A549 (cell line): ENCODE measurements around the gene ZBTB20. TPM values are rescaled to one million over a fixed set of nuclear protein-coding genes. Genes with fewer than 3 reads are reported as not detected.

Experiments
- ATAC-seq, 2 experiments: fragments of 200-7000 bp in 1 of 2; fragments of >200 bp in 1 of 2; cut with Nextera tagmentation in 1 of 2; cut with Tn5 transposase in 1 of 2; 3 replicates each; pipeline versions ENCODE4 v1.8.0 to v1.9.1; 2018 to 2020; ENCODE audit warnings: mild to moderate bottlenecking in 1 of 2, moderate library complexity in 1 of 2
- CTCF ChIA-PET: fragments of 300-600 bp; sonication (Branson Sonifier 250); formaldehyde crosslinking; extraction: SDS; loops from one replicate; lab custom pipeline; 2021; ENCODE audit warnings: antibody characterized with exemption, inconsistent platforms; lab: Yijun Ruan, JAX
- POLR2A ChIA-PET: fragments of 350-600 bp; formaldehyde crosslinking; extraction: SDS; loops from one replicate; lab custom pipeline; 2021; ENCODE audit warnings: antibody characterized with exemption, inconsistent platforms; lab: Yijun Ruan, JAX
- DNase-seq, 2 experiments: peaks; one replicate each; pipeline versions ENCODE4 v3.0.0 to v3.0.0-alpha.2; 2011 to 2016; ENCODE audit warnings: low read depth in 1 of 2, low spot score in 1 of 2
- FAIRE-seq: peaks from 2 replicates; lab custom pipeline; 2011; peaks lifted over from hg19 to GRCh38; lab: Jason Lieb, UNC
- H3K27ac ChIP-seq, 2 experiments: fragments of >200 bp; sonication (Bioruptor Twin); formaldehyde crosslinking; 3 replicates each; pipeline ENCODE4 v1.5.1; 2016 to 2017
- H3K4me1 ChIP-seq: fragments of >200 bp; sonication (Bioruptor Twin); formaldehyde crosslinking; 3 replicates; pipeline ENCODE4 v1.6.1; 2016
- H3K4me2 ChIP-seq: fragments of >200 bp; sonication (Bioruptor Twin); formaldehyde crosslinking; 3 replicates; pipeline ENCODE4 v1.6.1; 2016
- H3K4me3 ChIP-seq: fragments of >200 bp; sonication (Bioruptor Twin); formaldehyde crosslinking; 3 replicates; pipeline ENCODE4 v1.5.1; 2016
- H3K9me3 ChIP-seq: fragments of >200 bp; sonication (Bioruptor Twin); formaldehyde crosslinking; 3 replicates; pipeline ENCODE4 v1.6.1; 2016
- CHD2 ChIP-seq: fragments of 150-350 bp; IDR thresholded peaks from 2 replicates; pipeline ENCODE4 v1.6.1; 2014; ENCODE audit warnings: low read length; ENCODE audit not compliant: partially characterized antibody
- CHD4 ChIP-seq: fragments of 200-600 bp; sonication (generic); IDR thresholded peaks from 2 replicates; pipeline ENCODE4 v1.6.1; 2016; ENCODE audit warnings: antibody characterized with exemption, mild to moderate bottlenecking, borderline replicate concordance
- CTCF ChIP-seq: fragments of >200 bp; sonication (Bioruptor Twin); formaldehyde crosslinking; IDR thresholded peaks from 3 replicates; pipeline ENCODE4 v1.5.1; 2016
- ELK1 ChIP-seq: fragments of 150-350 bp; IDR thresholded peaks from 2 replicates; pipeline ENCODE4 v1.6.1; 2014; ENCODE audit warnings: low read depth, mild to moderate bottlenecking, low read length
- EP300 ChIP-seq, 2 experiments: fragments of >200 bp; sonication (Bioruptor Twin); formaldehyde crosslinking; IDR thresholded peaks; 2 replicates in 1 of 2; 3 replicates in 1 of 2; pipeline ENCODE4 v1.6.1; 2016 to 2017
- FOSB ChIP-seq: fragments of 250-450 bp; sonication (Bioruptor Pico); IDR thresholded peaks from 2 replicates; pipeline ENCODE4 v1.5.0; 2020; ENCODE audit warnings: mild to moderate bottlenecking, moderate library complexity
- HDAC2 ChIP-seq: fragments of 200-600 bp; sonication (generic); IDR thresholded peaks from 2 replicates; pipeline ENCODE4 v1.6.1; 2016
- HES2 ChIP-seq: fragments of >200 bp; sonication (Bioruptor Twin); formaldehyde crosslinking; IDR thresholded peaks from 2 replicates; pipeline ENCODE4 v1.6.1; 2016
- HEYL ChIP-seq: fragments of 250-450 bp; sonication (Bioruptor Pico); IDR thresholded peaks from 2 replicates; pipeline ENCODE4 v1.8.0; 2021; ENCODE audit warnings: mild to moderate bottlenecking, moderate library complexity
- HOXB13 ChIP-seq: fragments of 250-450 bp; sonication (Bioruptor Pico); IDR thresholded peaks from 2 replicates; pipeline ENCODE4 v1.5.0; 2020; ENCODE audit warnings: low read depth, mild to moderate bottlenecking, moderate library complexity
- HOXB5 ChIP-seq: fragments of 250-450 bp; sonication (Bioruptor Pico); IDR thresholded peaks from 2 replicates; pipeline ENCODE4 v1.5.0; 2020; ENCODE audit warnings: mild to moderate bottlenecking, moderate library complexity
- JUNB ChIP-seq: fragments of >200 bp; sonication (Bioruptor Twin); formaldehyde crosslinking; IDR thresholded peaks from 2 replicates; pipeline ENCODE4 v1.6.1; 2016
- NPAS2 ChIP-seq: fragments of 250-450 bp; sonication (Bioruptor Pico); IDR thresholded peaks from 2 replicates; pipeline ENCODE4 v1.8.0; 2022; ENCODE audit warnings: mild to moderate bottlenecking, moderate library complexity, borderline replicate concordance
- NR3C1 ChIP-seq: fragments of >200 bp; sonication (Bioruptor Twin); formaldehyde crosslinking; IDR thresholded peaks from 3 replicates; pipeline ENCODE4 v1.6.1; 2017
- PHF8 ChIP-seq: fragments of 200-600 bp; sonication (generic); IDR thresholded peaks from 2 replicates; pipeline ENCODE4 v1.6.1; 2016; ENCODE audit warnings: low read depth, mild to moderate bottlenecking, antibody characterized with exemption, moderate library complexity, borderline replicate concordance
- RCOR1 ChIP-seq: fragments of 150-350 bp; IDR thresholded peaks from 2 replicates; pipeline ENCODE4 v1.6.1; 2014; ENCODE audit warnings: antibody characterized with exemption, low read length, low read depth
- RNF2 ChIP-seq: fragments of 200-600 bp; sonication (generic); IDR thresholded peaks from 2 replicates; pipeline ENCODE4 v1.6.1; 2016; ENCODE audit warnings: low read depth, mild to moderate bottlenecking, antibody characterized with exemption, moderate library complexity, borderline replicate concordance
- TP53 ChIP-seq: fragments of 250-450 bp; sonication (Bioruptor Pico); IDR thresholded peaks from 2 replicates; pipeline ENCODE4 v1.5.0; 2021; ENCODE audit warnings: mild to moderate bottlenecking, moderate library complexity
- USF2 ChIP-seq: fragments of 450-650 bp; IDR thresholded peaks from 2 replicates; pipeline ENCODE4 v1.6.1; 2014; ENCODE audit warnings: antibody characterized with exemption
- ZC3H11A ChIP-seq: fragments of 450-650 bp; IDR thresholded peaks from 2 replicates; pipeline ENCODE4 v1.6.1; 2014; ENCODE audit warnings: antibody characterized with exemption, mild to moderate bottlenecking
- ZNF302 ChIP-seq: fragments of 250-450 bp; sonication (Bioruptor Pico); IDR thresholded peaks from 2 replicates; pipeline ENCODE4 v1.9.0; 2021; ENCODE audit warnings: inconsistent platforms, mild to moderate bottlenecking, moderate library complexity
- ZSCAN20 ChIP-seq: fragments of 250-450 bp; sonication (Bioruptor Pico); IDR thresholded peaks from 2 replicates; pipeline ENCODE4 v1.8.0; 2022; ENCODE audit warnings: mild to moderate bottlenecking, moderate library complexity
- WGBS: methylation state at CpG from one replicate; pipeline ENCODE4 v1.1.6; 2017; ENCODE audit errors: missing lambda C conversion rate; 5-methylcytosine and 5-hydroxymethylcytosine counted together
- polyA plus RNA-seq, 4 experiments: library from polyadenylated mRNA; depleted of rRNA in 3 of 4; stranded (reverse); fragments of >200 nt; fragmentation: RNase III in 1 of 4; extraction: RNeasy Plus Mini Kit Qiagen cat#74134 plus additional on column Dnase treatment in 1 of 4; gene quantifications; 2 replicates in 3 of 4; 3 replicates in 1 of 4; pipeline ENCODE4 v1.2.3, GENCODE V29; 2011 to 2017

Gene ZBTB20
- polyA plus RNA-seq, 2 of the 4 experiments (the other 2 are of a cell fraction) = 0.85 to 5.0 TPM

- CTCF ChIA-PET = interaction anchor here (0.6 to 1.4 kb wide), 4 partner anchors 11 to 1247 kb away, joined by 3 to 5 read pairs (median 3); no protein-coding TSS in a partner anchor
- no peak overlapping the region for H3K27ac ChIP-seq
- TF ChIP-seq HDAC2 = no peak
- no peak for TF ChIP-seq FOSB (CRISPR knock-in tag)
- TF ChIP-seq HES2 = no peak
- TF ChIP-seq RNF2 = no peak
- TF ChIP-seq RCOR1 = no peak
- no peak for TF ChIP-seq CHD2
- TF ChIP-seq ZNF302 (CRISPR knock-in tag) = no peak
- no peak for TF ChIP-seq ZC3H11A
- TF ChIP-seq ZSCAN20 = no peak
- TF ChIP-seq CTCF = no peak
- no peak for TF ChIP-seq HOXB5 (CRISPR knock-in tag)
- TF ChIP-seq TP53 = no peak
- no peak for TF ChIP-seq HEYL (CRISPR knock-in tag)
- ATAC-seq (no peak), DNase-seq (peak in 1 of 2 experiments; percentile 9), FAIRE-seq (no peak)
- no peak overlapping the region for H3K4me3 ChIP-seq
- peaks cover 26% of the 10 kb centered on the region for H3K4me1 ChIP-seq
- POLR2A ChIA-PET = no interaction called here
- no peaks in the 10 kb centered on the region for H3K9me3 ChIP-seq
- 71% methylated on average over 3 of the region's 3 CpGs for WGBS
- H3K4me2 ChIP-seq = peak overlapping the region; percentile 21; the same call in 2 of the 3 replicates
These were observed 823.4 kb downstream of the ZBTB20 start for GRCh38 chr3:114323546-114324254.

- POLR2A ChIA-PET = no interaction called here
- TF ChIP-seq NR3C1 (no peak), NPAS2 (no peak), EP300 (IDR thresholded peaks at IDR 0.05) (no peak), TP53 (no peak), ELK1 (no peak), JUNB (no peak), USF2 (no peak), PHF8 (no peak), CHD4 (no peak), HOXB13 (CRISPR knock-in tag) (no peak), FOSB (CRISPR knock-in tag) (no peak)
- TF ChIP-seq, all 56 proteins: peak for 0
- no peak overlapping the region for H3K4me2 ChIP-seq
- CTCF ChIA-PET = interaction anchor here (0.6 to 1.8 kb wide), 3 partner anchors 11 to 507 kb away, joined by 3 to 5 read pairs (median 3); no protein-coding TSS in a partner anchor
- H3K9me3 ChIP-seq = no peaks in the 10 kb centered on the region
- ATAC-seq = no peak
- H3K27ac ChIP-seq = no peak overlapping the region
- peaks cover 26% of the 10 kb centered on the region for H3K4me1 ChIP-seq
- no peak for DNase-seq
- peak; percentile 28 for FAIRE-seq
- no peak overlapping the region for H3K4me3 ChIP-seq
- 37% methylated on average over 1 of the region's 1 CpG for WGBS
These were observed 826.8 kb downstream of the ZBTB20 start for GRCh38 chr3:114320246-114320645.
